IMR-90 (cell line): ENCODE measurements around the gene TOMM7. TPM values are rescaled to one million over a fixed set of nuclear protein-coding genes. Genes with fewer than 3 reads are reported as not detected.

Source experiments
- ATAC-seq: fragments of 200-7000 bp; cut with Tn5 transposase; 2 replicates; pipeline ENCODE4 v1.9.1; 2020; ENCODE audit warnings: low read depth, mild to moderate bottlenecking, moderate library complexity
- BruUV-seq: library from RNA; stranded (reverse); fragments of 400-500 nt; replicated peaks from 2 replicates; lab custom pipeline; 2021; lab: Mats Ljungman, UMichigan
- CTCF ChIA-PET: fragments of 300-600 bp; formaldehyde crosslinking; extraction: SDS; loops from one replicate; lab custom pipeline; 2021; ENCODE audit warnings: antibody characterized with exemption; lab: Yijun Ruan, JAX
- POLR2A ChIA-PET: fragments of 300-600 bp; sonication (Branson Sonifier 250); formaldehyde crosslinking; loops from one replicate; lab custom pipeline; 2022; ENCODE audit warnings: antibody characterized with exemption; ENCODE audit not compliant: unreplicated experiment; lab: Charles Lee
- DNase-seq: peaks from one replicate; pipeline ENCODE4 v3.0.0; 2013
- H2AFZ ChIP-seq: replicated peaks from 2 replicates; pipeline ENCODE3; 2013; ENCODE audit warnings: low read length, mild to moderate bottlenecking; ENCODE audit not compliant: poor library complexity
- H2AK5ac ChIP-seq: 2 replicates; pipeline ENCODE4 v1.6.1; 2013; ENCODE audit warnings: low read depth, low read length, inconsistent platforms
- H2AK9ac ChIP-seq: replicated peaks from 2 replicates; pipeline ENCODE3; 2013; ENCODE audit warnings: mild to moderate bottlenecking, low read depth, low read length, moderate library complexity; ENCODE audit not compliant: poor library complexity
- H2BK120ac ChIP-seq: 2 replicates; pipeline ENCODE4 v1.6.1; 2013; ENCODE audit warnings: low read depth, low read length, inconsistent platforms
- H2BK15ac ChIP-seq: 3 replicates; pipeline ENCODE4 v1.6.1; 2013; ENCODE audit warnings: low read depth, low read length, inconsistent platforms
- H2BK20ac ChIP-seq: 2 replicates; pipeline ENCODE4 v1.6.1; 2013; ENCODE audit warnings: low read depth, mild to moderate bottlenecking, inconsistent platforms, low read length, moderate library complexity
- H2BK5ac ChIP-seq: 2 replicates; pipeline ENCODE4 v1.6.1; 2013; ENCODE audit warnings: mild to moderate bottlenecking, low read depth, low read length, inconsistent platforms; ENCODE audit not compliant: poor library complexity, severe bottlenecking
- H3K14ac ChIP-seq: replicated peaks from 2 replicates; pipeline ENCODE4 v1.6.1; 2013; ENCODE audit warnings: low read depth, low read length, inconsistent platforms
- H3K18ac ChIP-seq: 2 replicates; pipeline ENCODE4 v1.6.1; 2013; ENCODE audit warnings: low read depth, low read length, control low read depth
- H3K23ac ChIP-seq: 2 replicates; pipeline ENCODE4 v1.6.1; 2013; ENCODE audit warnings: low read depth, low read length, inconsistent platforms
- H3K27ac ChIP-seq: 2 replicates; pipeline ENCODE4 v1.5.1; 2013; ENCODE audit warnings: mild to moderate bottlenecking, control low read depth, low read length; ENCODE audit not compliant: insufficient read depth
- H3K27me3 ChIP-seq: 2 replicates; pipeline ENCODE4 v1.6.1; 2013; ENCODE audit warnings: low read length; ENCODE audit not compliant: control insufficient read depth, insufficient read depth
- H3K36me3 ChIP-seq: 2 replicates; pipeline ENCODE4 v1.6.1; 2013; ENCODE audit warnings: low read length, mixed read lengths; ENCODE audit not compliant: control insufficient read depth, insufficient read depth
- H3K4ac ChIP-seq: 2 replicates; pipeline ENCODE4 v1.6.1; 2013; ENCODE audit warnings: low read depth, low read length, inconsistent platforms
- H3K4me1 ChIP-seq: 2 replicates; pipeline ENCODE4 v1.6.1; 2013; ENCODE audit warnings: low read length, mixed read lengths; ENCODE audit not compliant: control insufficient read depth, insufficient read depth
- H3K4me2 ChIP-seq: 2 replicates; pipeline ENCODE4 v1.6.1; 2013; ENCODE audit warnings: low read depth, mild to moderate bottlenecking, control low read depth, low read length, moderate library complexity
- H3K4me3 ChIP-seq: 2 replicates; pipeline ENCODE4 v1.5.1; 2013; ENCODE audit warnings: low read depth, mild to moderate bottlenecking, control low read depth, low read length, moderate library complexity; ENCODE audit not compliant: insufficient read depth
- H3K56ac ChIP-seq: 2 replicates; pipeline ENCODE4 v1.6.1; 2013; ENCODE audit warnings: low read length, inconsistent platforms; ENCODE audit not compliant: insufficient read depth; ENCODE audit errors: extremely low read depth
- H3K79me1 ChIP-seq, 2 experiments: 2 replicates each; pipeline ENCODE4 v1.6.1; 2013; ENCODE audit warnings: low read length in 2 of 2, inconsistent platforms in 1 of 2, low read depth in 1 of 2
- H3K9ac ChIP-seq: 2 replicates; pipeline ENCODE4 v1.6.1; 2013; ENCODE audit warnings: low read depth, low read length, control low read depth
- H3K9me1 ChIP-seq: 2 replicates; pipeline ENCODE4 v1.6.1; 2013; ENCODE audit warnings: low read length, inconsistent platforms; ENCODE audit not compliant: insufficient read depth
- H3K9me3 ChIP-seq: 2 replicates; pipeline ENCODE4 v1.6.1; 2013; ENCODE audit warnings: low read length; ENCODE audit not compliant: control insufficient read depth, insufficient read depth
- H4K20me1 ChIP-seq: 2 replicates; pipeline ENCODE4 v1.6.1; 2013; ENCODE audit warnings: low read length, inconsistent platforms; ENCODE audit not compliant: insufficient read depth
- H4K5ac ChIP-seq: 2 replicates; pipeline ENCODE4 v1.6.1; 2013; ENCODE audit warnings: mild to moderate bottlenecking, low read depth, low read length, control low read depth
- H4K8ac ChIP-seq, 2 experiments: 2 replicates each; pipeline ENCODE4 v1.6.1; 2013; ENCODE audit warnings: low read depth in 2 of 2, low read length in 2 of 2, control low read depth in 1 of 2, inconsistent platforms in 1 of 2
- H4K91ac ChIP-seq: 2 replicates; pipeline ENCODE4 v1.6.1; 2013; ENCODE audit warnings: low read depth, low read length, inconsistent platforms; ENCODE audit not compliant: insufficient read depth
- BHLHE40 ChIP-seq: fragments of 150-350 bp; IDR thresholded peaks from 2 replicates; pipeline ENCODE4 v1.6.1; 2016; ENCODE audit warnings: mild to moderate bottlenecking, low read depth, low read length
- CHD1 ChIP-seq: IDR thresholded peaks from 2 replicates; pipeline ENCODE4 v1.6.1; 2012; ENCODE audit warnings: low read depth, low read length, improper control_type of control experiment
- CTCF ChIP-seq: conservative IDR thresholded peaks from 2 replicates; pipeline ENCODE4 v1.5.1; 2012; ENCODE audit warnings: mild to moderate bottlenecking, low read depth, low read length, improper control_type of control experiment
- MXI1 ChIP-seq: IDR thresholded peaks from 2 replicates; pipeline ENCODE4 v1.6.1; 2012; ENCODE audit warnings: low read depth, mild to moderate bottlenecking, low read length, moderate library complexity, borderline replicate concordance
- RCOR1 ChIP-seq: IDR thresholded peaks from 2 replicates; pipeline ENCODE4 v1.6.1; 2012; ENCODE audit warnings: mild to moderate bottlenecking, low read length, improper control_type of control experiment; ENCODE audit not compliant: insufficient replicate concordance
- RFX5 ChIP-seq: IDR thresholded peaks from 2 replicates; pipeline ENCODE4 v1.8.0; 2012; ENCODE audit warnings: low read depth, mild to moderate bottlenecking, low read length, moderate library complexity
- USF2 ChIP-seq: fragments of 150-350 bp; IDR thresholded peaks from 2 replicates; pipeline ENCODE4 v1.6.1; 2017; ENCODE audit warnings: mild to moderate bottlenecking, antibody characterized with exemption, low read length, low read depth
- WGBS, 2 experiments: methylation state at CpG; one replicate each; pipeline versions ENCODE4 v1.1.5 to v1.1.7; 2013; ENCODE audit warnings: missing lambda C conversion rate in 2 of 2; ENCODE audit not compliant: insufficient read length in 1 of 2; ENCODE audit errors: extremely low coverage in 2 of 2; 5-methylcytosine and 5-hydroxymethylcytosine counted together
- dilution Hi-C: fragments of 300-500 bp; cut with HindIII; formaldehyde crosslinking; loops from one replicate; pipeline ENCODE4 v1.14.3; 2018; ENCODE audit warnings: low sequenced_read_pairs; ENCODE audit not compliant: unreplicated experiment
- in situ Hi-C: fragments of 300-500 bp; cut with MboI; formaldehyde crosslinking; loops from 3 replicates; pipeline ENCODE4 v1.14.3; 2019; ENCODE audit warnings: low sequenced_read_pairs, inconsistent platforms, mixed read lengths
- intact Hi-C: fragments of 100-400 bp; cut with micrococcal nuclease; formaldehyde crosslinking; loops from 2 replicates; pipeline ENCODE4 v1.10.0; 2022
- polyA plus RNA-seq, 3 experiments: library from polyadenylated mRNA; depleted of rRNA; stranded (reverse); fragments of >200 nt; gene quantifications; 2 replicates each; pipeline ENCODE4 v1.2.3, GENCODE V29; 2012; ENCODE audit warnings: low replicate concordance in 1 of 3
- total RNA-seq: library from RNA; depleted of rRNA; stranded (reverse); fragments of >200 nt; gene quantifications from 2 replicates; pipeline ENCODE4 v1.2.3, GENCODE V29; 2012

Gene TOMM7
- total and polyA plus RNA-seq, 2 of the 4 experiments (the other 2 are of a cell fraction) = 67.2 to 727 TPM

DNA sequence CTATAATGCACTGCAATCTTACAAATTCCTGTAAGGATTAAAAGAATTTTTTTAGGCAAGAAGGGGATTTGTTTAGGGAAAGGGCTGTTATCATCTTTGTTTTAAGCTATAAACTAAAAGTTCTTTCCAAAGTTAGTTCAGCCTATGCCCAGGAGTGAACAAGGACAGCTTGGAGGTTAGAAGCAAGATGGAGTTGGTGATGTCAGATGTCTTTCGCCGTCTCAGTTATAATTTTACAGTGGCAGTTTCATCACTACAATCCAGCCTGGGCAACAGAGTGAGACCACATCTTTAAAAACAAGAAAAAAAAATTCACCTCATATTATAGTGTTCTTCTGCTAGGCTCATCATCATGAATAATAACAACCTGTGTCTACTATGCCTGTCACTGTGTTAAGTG, 2.1 kb upstream of the TOMM7 start:
- Histone ChIP-seq H4K20me1 (no peaks in the 10 kb centered on the region), H3K4me1 (peaks cover 5% of the 10 kb centered on the region), H3K23ac (no peak overlapping the region), H3K36me3 (no peaks in the 10 kb centered on the region), H2BK20ac (no peak overlapping the region), H3K18ac (no peak overlapping the region), H3K14ac (no peak overlapping the region), H4K91ac (no peak overlapping the region), H2AFZ (no peak overlapping the region), H3K4me3 (no peak overlapping the region), H2BK120ac (no peak overlapping the region), H3K56ac (no peak overlapping the region), H2AK5ac (no peak overlapping the region), H4K8ac (no peak overlapping the region), H3K4ac (no peak overlapping the region), H3K4me2 (no peak overlapping the region), H2AK9ac (no peak overlapping the region), H3K9me1 (peaks cover 2% of the 10 kb centered on the region; the same call in 1 of the 2 replicates), H2BK5ac (no peak overlapping the region), H3K79me1 (peaks cover 18 to 26% of the 10 kb centered on the region in 2 experiments), H3K9me3 (no peaks in the 10 kb centered on the region), H2BK15ac (no peak overlapping the region), H3K27me3 (no peaks in the 10 kb centered on the region), H3K9ac (no peak overlapping the region), H3K27ac (no peak overlapping the region), H4K5ac (no peak overlapping the region)
- DNase-seq = no peak
- dilution Hi-C loops = no loop called here
- POLR2A ChIA-PET = no interaction called here
- no peak for TF ChIP-seq CHD1
- no peak for TF ChIP-seq USF2
- no peak for TF ChIP-seq MXI1
- TF ChIP-seq CTCF = no peak
- TF ChIP-seq RCOR1 = no peak
- TF ChIP-seq RFX5 = no peak
- no peak for TF ChIP-seq BHLHE40
- WGBS, 2 experiments = no CpG with 5 or more reads among the region's 2 CpGs
- ATAC-seq = no peak
- in situ Hi-C loops = no loop called here
- CTCF ChIA-PET = interaction anchor here (0.6 to 1.2 kb wide), 3 partner anchors 61 to 226 kb away, joined by 3 to 4 read pairs (median 3); partner anchors contain the start of gene IL6
- intact Hi-C loops = loop anchor here (5.0 kb wide), 1 partner anchor 233 kb away; no protein-coding TSS in a partner anchor
- no TSS peak for BruUV-seq
